ENCODE data around the gene KY. TPM values are rescaled to one million over a fixed set of nuclear protein-coding genes. Genes with fewer than 3 reads are reported as not detected.

KY gene
- total and polyA plus RNA-seq, 7 experiments from 2014 or later = not detected

DNA sequence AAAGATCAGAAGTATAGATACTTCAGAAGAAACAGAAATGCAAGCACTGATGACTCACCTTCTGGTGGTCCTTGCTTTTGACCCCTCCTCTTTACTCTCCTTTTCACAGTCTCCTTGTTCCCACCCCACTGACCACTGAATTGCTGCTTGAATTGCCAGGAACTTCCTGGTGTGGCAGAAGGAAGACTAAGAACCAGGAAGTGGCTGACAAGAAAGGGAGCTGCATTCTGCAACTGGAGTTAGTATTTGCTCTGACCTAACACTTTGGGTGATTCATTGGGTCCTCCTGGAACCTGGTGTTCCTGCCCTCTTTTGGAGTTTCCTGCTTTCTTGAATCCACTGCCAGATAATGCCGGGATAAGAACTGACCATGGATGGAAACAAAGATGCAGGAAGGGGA, 23.0 kb downstream of the KY start:
- H3K27ac Mint-ChIP-seq = no peak overlapping the region
- H3K4me3 Mint-ChIP-seq = no peak overlapping the region
- CTCF ChIA-PET = no interaction called here
- no peaks in the 10 kb centered on the region for H3K4me1 ChIP-seq (ENCODE audit: control insufficient read depth in 2 of 2, insufficient read depth in 2 of 2, low read length in 2 of 2)
- no peaks in the 10 kb centered on the region for H3K36me3 ChIP-seq (ENCODE audit: control insufficient read depth in 2 of 3, insufficient read depth in 3 of 3, low read length in 3 of 3)
- peaks cover 0 to 10% (median 0%) of the 10 kb centered on the region in 5 donors for H3K36me3 Mint-ChIP-seq
- ATAC-seq = no peak
- H3K27me3 ChIP-seq (ENCODE audit: control insufficient read depth in 2 of 2, insufficient read depth in 2 of 2, low read length in 2 of 2) = no peaks in the 10 kb centered on the region
- intact Hi-C loops (cut with micrococcal nuclease) = no loop called here
- H3K9me3 ChIP-seq (ENCODE audit: control insufficient read depth in 2 of 3, low read length in 3 of 3) = peaks cover 0 to 13% (median 5%) of the 10 kb centered on the region in 3 experiments
- H3K27me3 Mint-ChIP-seq = peaks cover 6 to 26% (median 9%) of the 10 kb centered on the region in 5 donors
- no peak overlapping the region for H3K4me3 ChIP-seq (ENCODE audit: low read length)
- peaks cover 8 to 32% (median 15%) of the 10 kb centered on the region in 11 donors for H3K9me3 Mint-ChIP-seq
- H3K4me1 Mint-ChIP-seq = peaks cover 0 to 3% (median 0%) of the 10 kb centered on the region in 7 donors
- no peak for DNase-seq
- POLR2A ChIA-PET = no interaction called here
- H3K27ac ChIP-seq (ENCODE audit: low read depth, low read length) = no peak overlapping the region

GRCh38 chr3:134625885-134626741, 24.7 kb downstream of the KY start:
- CTCF ChIA-PET = no interaction called here
- Mint-ChIP-seq H3K4me3 (no peak overlapping the region), H3K4me1 (peaks cover 0 to 3% (median 0%) of the 10 kb centered on the region in 7 donors), H3K36me3 (peaks cover 0 to 9% (median 0%) of the 10 kb centered on the region in 5 donors), H3K9me3 (peaks cover 8 to 17% (median 9%) of the 10 kb centered on the region in 11 donors), H3K27ac (no peak overlapping the region), H3K27me3 (peaks cover 0 to 13% (median 5%) of the 10 kb centered on the region in 5 donors)
- Histone ChIP-seq H3K27ac (ENCODE audit: low read depth, low read length) (no peak overlapping the region), H3K4me3 (ENCODE audit: low read length) (no peak overlapping the region), H3K9me3 (ENCODE audit: control insufficient read depth in 2 of 3, low read length in 3 of 3) (peaks cover 0 to 13% (median 5%) of the 10 kb centered on the region in 3 experiments), H3K4me1 (ENCODE audit: control insufficient read depth in 2 of 2, insufficient read depth in 2 of 2, low read length in 2 of 2) (no peaks in the 10 kb centered on the region), H3K36me3 (ENCODE audit: control insufficient read depth in 2 of 3, insufficient read depth in 3 of 3, low read length in 3 of 3) (no peaks in the 10 kb centered on the region), H3K27me3 (ENCODE audit: control insufficient read depth in 2 of 2, insufficient read depth in 2 of 2, low read length in 2 of 2) (no peaks in the 10 kb centered on the region)
- intact Hi-C loops (cut with micrococcal nuclease) = no loop called here
- POLR2A ChIA-PET = no interaction called here
- DNase-seq (peak in 1 of 9 donors; percentile 9), ATAC-seq (no peak)

- Histone ChIP-seq H3K9me3 (ENCODE audit: control insufficient read depth in 2 of 3, low read length in 3 of 3) (peaks cover 0 to 7% (median 4%) of the 10 kb centered on the region in 3 experiments), H3K4me1 (ENCODE audit: control insufficient read depth in 2 of 2, insufficient read depth in 2 of 2, low read length in 2 of 2) (no peaks in the 10 kb centered on the region), H3K27ac (ENCODE audit: low read depth, low read length) (no peak overlapping the region), H3K27me3 (ENCODE audit: control insufficient read depth in 2 of 2, insufficient read depth in 2 of 2, low read length in 2 of 2) (no peaks in the 10 kb centered on the region), H3K4me3 (ENCODE audit: low read length) (no peak overlapping the region), H3K36me3 (ENCODE audit: control insufficient read depth in 2 of 3, insufficient read depth in 3 of 3, low read length in 3 of 3) (no peaks in the 10 kb centered on the region)
- intact Hi-C loops (cut with micrococcal nuclease) = no loop called here
- no peak for ATAC-seq
- H3K4me1 Mint-ChIP-seq = peaks cover 0 to 3% (median 0%) of the 10 kb centered on the region in 7 donors
- H3K9me3 Mint-ChIP-seq = peaks cover 1 to 11% (median 5%) of the 10 kb centered on the region in 11 donors
- H3K36me3 Mint-ChIP-seq = peaks cover 0 to 3% (median 0%) of the 10 kb centered on the region in 5 donors
- H3K4me3 Mint-ChIP-seq = no peak overlapping the region
- peaks cover 0 to 7% (median under 1%) of the 10 kb centered on the region in 5 donors for H3K27me3 Mint-ChIP-seq
- DNase-seq = peak in 1 of 9 donors; percentile 8
- CTCF ChIA-PET = interaction anchor here (0.6 kb wide), 1 partner anchor 28 kb away, joined by 7 read pairs; no protein-coding TSS in a partner anchor
- POLR2A ChIA-PET = no interaction called here
- H3K27ac Mint-ChIP-seq = no peak overlapping the region
Observed at GRCh38 chr3:134625462-134625861, 25.4 kb downstream of the KY start.

GRCh38 chr3:134624537-134625287, 26.1 kb downstream of the KY start:
- Histone ChIP-seq H3K36me3 (ENCODE audit: control insufficient read depth in 2 of 3, insufficient read depth in 3 of 3, low read length in 3 of 3) (no peaks in the 10 kb centered on the region), H3K27me3 (ENCODE audit: control insufficient read depth in 2 of 2, insufficient read depth in 2 of 2, low read length in 2 of 2) (no peaks in the 10 kb centered on the region), H3K4me1 (ENCODE audit: control insufficient read depth in 2 of 2, insufficient read depth in 2 of 2, low read length in 2 of 2) (no peaks in the 10 kb centered on the region), H3K9me3 (ENCODE audit: control insufficient read depth in 2 of 3, low read length in 3 of 3) (no peaks in the 10 kb centered on the region), H3K27ac (ENCODE audit: low read depth, low read length) (no peak overlapping the region), H3K4me3 (ENCODE audit: low read length) (no peak overlapping the region)
- Mint-ChIP-seq H3K4me3 (no peak overlapping the region), H3K9me3 (peaks cover 0 to 4% (median 2%) of the 10 kb centered on the region in 11 donors), H3K4me1 (peaks cover 0 to 3% (median 0%) of the 10 kb centered on the region in 7 donors), H3K27ac (peak overlapping the region in 1 of 9 donors; percentile 23), H3K27me3 (peaks cover 0 to 5% (median 0%) of the 10 kb centered on the region in 5 donors), H3K36me3 (no peaks in the 10 kb centered on the region)
- POLR2A ChIA-PET = no interaction called here
- CTCF ChIA-PET = interaction anchor here (0.6 kb wide), 1 partner anchor 29 kb away, joined by 7 read pairs; no protein-coding TSS in a partner anchor
- DNase-seq (peak in 1 of 9 donors; percentile 3), ATAC-seq (no peak)
- intact Hi-C loops (cut with micrococcal nuclease) = no loop called here

- no peak overlapping the region for H3K27ac Mint-ChIP-seq
- H3K36me3 Mint-ChIP-seq = no peaks in the 10 kb centered on the region
- ChIA-PET CTCF (no interaction called here), POLR2A (no interaction called here)
- Histone ChIP-seq H3K27me3 (ENCODE audit: control insufficient read depth in 2 of 2, insufficient read depth in 2 of 2, low read length in 2 of 2) (no peaks in the 10 kb centered on the region), H3K4me1 (ENCODE audit: control insufficient read depth in 2 of 2, insufficient read depth in 2 of 2, low read length in 2 of 2) (no peaks in the 10 kb centered on the region), H3K4me3 (ENCODE audit: low read length) (no peak overlapping the region), H3K27ac (ENCODE audit: low read depth, low read length) (no peak overlapping the region), H3K9me3 (ENCODE audit: control insufficient read depth in 2 of 3, low read length in 3 of 3) (no peaks in the 10 kb centered on the region), H3K36me3 (ENCODE audit: control insufficient read depth in 2 of 3, insufficient read depth in 3 of 3, low read length in 3 of 3) (no peaks in the 10 kb centered on the region)
- no peak overlapping the region for H3K4me3 Mint-ChIP-seq
- H3K27me3 Mint-ChIP-seq = peaks cover 0 to 5% (median 0%) of the 10 kb centered on the region in 5 donors
- no peak for DNase-seq
- ATAC-seq = no peak
- H3K4me1 Mint-ChIP-seq = peaks cover 0 to 3% (median 0%) of the 10 kb centered on the region in 7 donors
- H3K9me3 Mint-ChIP-seq = peaks cover 0 to 2% (median 0%) of the 10 kb centered on the region in 11 donors
- intact Hi-C loops (cut with micrococcal nuclease) = no loop called here
Observed at GRCh38 chr3:134623615-134624245, 27.1 kb downstream of the KY start.

DNA sequence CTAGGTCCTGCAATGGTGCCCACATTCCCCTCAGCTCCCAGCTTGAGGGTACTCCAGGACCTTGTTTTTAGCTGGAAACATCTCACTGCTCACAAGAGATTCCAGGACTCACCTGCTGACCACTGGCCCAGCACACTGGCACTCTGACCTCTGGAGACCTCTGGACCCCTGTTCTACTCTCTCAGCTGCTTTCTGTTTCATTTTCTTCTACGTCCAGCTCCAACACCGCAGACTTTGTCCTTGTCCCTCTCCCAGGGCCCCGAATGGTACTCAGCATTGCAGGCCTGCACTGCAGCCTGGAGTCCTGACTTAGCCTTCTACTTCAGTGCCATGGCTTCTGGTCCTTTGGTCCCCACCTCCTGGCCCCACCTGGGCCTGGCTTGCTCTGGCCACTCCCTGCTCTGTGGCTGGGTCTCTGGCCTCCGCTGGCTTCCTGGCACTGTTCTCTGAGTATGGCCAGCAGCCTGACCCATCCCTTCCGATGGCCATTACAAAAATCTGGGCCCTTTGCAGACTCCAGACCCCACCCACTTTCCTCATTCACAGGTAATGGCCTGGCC, 27.9 kb downstream of the KY start:
- H3K27me3 Mint-ChIP-seq = peaks cover 0 to 4% (median 0%) of the 10 kb centered on the region in 5 donors
- Histone ChIP-seq H3K27ac (ENCODE audit: low read depth, low read length) (no peak overlapping the region), H3K4me3 (ENCODE audit: low read length) (no peak overlapping the region), H3K36me3 (ENCODE audit: control insufficient read depth in 2 of 3, insufficient read depth in 3 of 3, low read length in 3 of 3) (no peaks in the 10 kb centered on the region), H3K4me1 (ENCODE audit: control insufficient read depth in 2 of 2, insufficient read depth in 2 of 2, low read length in 2 of 2) (no peaks in the 10 kb centered on the region), H3K9me3 (ENCODE audit: control insufficient read depth in 2 of 3, low read length in 3 of 3) (no peaks in the 10 kb centered on the region), H3K27me3 (ENCODE audit: control insufficient read depth in 2 of 2, insufficient read depth in 2 of 2, low read length in 2 of 2) (no peaks in the 10 kb centered on the region)
- no peak overlapping the region for H3K27ac Mint-ChIP-seq
- ATAC-seq (no peak), DNase-seq (no peak)
- intact Hi-C loops (cut with micrococcal nuclease) = no loop called here
- H3K4me3 Mint-ChIP-seq = no peak overlapping the region
- ChIA-PET POLR2A (no interaction called here), CTCF (no interaction called here)
- H3K9me3 Mint-ChIP-seq = no peaks in the 10 kb centered on the region
- peaks cover 0 to 3% (median 0%) of the 10 kb centered on the region in 7 donors for H3K4me1 Mint-ChIP-seq
- no peaks in the 10 kb centered on the region for H3K36me3 Mint-ChIP-seq
